Lung (tissue), 12 donors: ENCODE data around the gene CLDN6. TPM values are rescaled to one million over a fixed set of nuclear protein-coding genes. Genes with fewer than 3 reads are reported as not detected.

ENCODE experiments used
- ATAC-seq: fragments of 200-7000 bp; cut with Tn5 transposase; one replicate; pipeline ENCODE4 v1.9.1; 2020; ENCODE audit warnings: moderate number of reproducible peaks; ENCODE audit not compliant: insufficient read depth, low FRiP score
- DNase-seq, 3 donors: peaks; one replicate each; pipeline ENCODE4 v3.0.0-alpha.2; 2013 to 2017
- H3K27ac ChIP-seq, 2 donors: one replicate each; pipeline ENCODE4 v1.5.1; 2013; ENCODE audit warnings: mild to moderate bottlenecking in 2 of 2, moderate library complexity in 2 of 2, control low read depth in 1 of 2, inconsistent platforms in 1 of 2, low read depth in 1 of 2, low read length in 1 of 2
- H3K27me3 ChIP-seq, 3 donors: one replicate each; pipeline ENCODE4 v1.5.1; 2013; ENCODE audit warnings: low read length in 2 of 3; ENCODE audit not compliant: control insufficient read depth in 3 of 3, insufficient read depth in 3 of 3
- H3K36me3 ChIP-seq, 4 donors: one replicate each; pipeline ENCODE4 v1.5.1; 2013; ENCODE audit warnings: low read length in 4 of 4, mild to moderate bottlenecking in 1 of 4, moderate library complexity in 1 of 4; ENCODE audit not compliant: control insufficient read depth in 4 of 4, insufficient read depth in 4 of 4
- H3K4me1 ChIP-seq, 5 donors: one replicate each; pipeline ENCODE4 v1.5.1; 2013; ENCODE audit warnings: low read length in 5 of 5, mild to moderate bottlenecking in 2 of 5, moderate library complexity in 1 of 5; ENCODE audit not compliant: control insufficient read depth in 5 of 5, insufficient read depth in 5 of 5
- H3K4me3 ChIP-seq: one replicate; pipeline ENCODE4 v1.5.1; 2013; ENCODE audit warnings: mild to moderate bottlenecking, control low read depth, moderate library complexity
- H3K9ac ChIP-seq, 2 donors: one replicate each; pipeline ENCODE4 v1.5.1; 2013; ENCODE audit warnings: low read length in 2 of 2, control low read depth in 1 of 2; ENCODE audit not compliant: insufficient read depth in 1 of 2
- H3K9me3 ChIP-seq, 4 donors: one replicate each; pipeline ENCODE4 v1.5.1; 2013; ENCODE audit warnings: low read length in 3 of 4, mild to moderate bottlenecking in 1 of 4, moderate library complexity in 1 of 4; ENCODE audit not compliant: control insufficient read depth in 4 of 4, insufficient read depth in 3 of 4
- CTCF ChIP-seq: IDR thresholded peaks from 2 replicates; pipeline ENCODE4 v1.5.1; 2012; ENCODE audit warnings: mild to moderate bottlenecking; ENCODE audit errors: control extremely low read depth, extremely low read depth
- WGBS, 2 donors: extraction: QIAGEN DNeasy Blood & Tissue Kit; methylation state at CpG; one replicate each; pipeline ENCODE4 v1.1.7; 2013; 5-methylcytosine and 5-hydroxymethylcytosine counted together
- polyA plus RNA-seq, 2 donors: library from polyadenylated mRNA; stranded (reverse); fragments of 200-250 nt; gene quantifications; one replicate each; pipeline ENCODE4 v1.2.1, GENCODE V29; 2013
- total RNA-seq, 2 donors: library from RNA; depleted of rRNA in 1 of 2; stranded (reverse); fragments of >200 nt in 1 of 2; gene quantifications; one replicate each; pipeline ENCODE4 v1.2.1, GENCODE V29; 2014 to 2021
- donor health status: control.
- donor health status: control.
- donor health status: Bipolar disorder and iron deficiency.
- donor health status: healthy.
- donor health status: DM: yes; HTN: yes; CAD: no.

CLDN6 gene
- total and polyA plus RNA-seq, 4 donors = 0.10 to 7.1 (median 0.92) TPM; not detected in 1

GRCh38 chr16:2968368-2968737 lies 49.6 kb downstream of the CLDN6 start:
- Histone ChIP-seq H3K27ac (no peak overlapping the region), H3K36me3 (no peaks in the 10 kb centered on the region), H3K27me3 (peaks cover 4 to 35% (median 22%) of the 10 kb centered on the region in 3 donors), H3K4me3 (no peak overlapping the region), H3K4me1 (peaks cover 0 to 45% (median 8%) of the 10 kb centered on the region in 5 donors), H3K9ac (no peak overlapping the region), H3K9me3 (no peaks in the 10 kb centered on the region)
- no peak for TF ChIP-seq CTCF
- ATAC-seq = no peak
- no peak for DNase-seq
- 16 to 19% methylated on average over 18 of the region's 18 CpGs for WGBS, 2 donors

GRCh38 chr16:2967721-2968161 lies 50.2 kb downstream of the CLDN6 start:
- Histone ChIP-seq H3K4me3 (no peak overlapping the region), H3K27me3 (peaks cover 4 to 39% (median 23%) of the 10 kb centered on the region in 3 donors), H3K9ac (no peak overlapping the region), H3K4me1 (peaks cover 0 to 40% (median 8%) of the 10 kb centered on the region in 5 donors), H3K9me3 (no peaks in the 10 kb centered on the region), H3K27ac (no peak overlapping the region), H3K36me3 (no peaks in the 10 kb centered on the region)
- DNase-seq (peak in 1 of 3 donors; percentile 9), ATAC-seq (no peak)
- no peak for TF ChIP-seq CTCF
- WGBS, 2 donors = 55% methylated on average over 33 of the region's 33 CpGs

- ATAC-seq = no peak
- no peaks in the 10 kb centered on the region for H3K9me3 ChIP-seq
- no peak overlapping the region for H3K27ac ChIP-seq
- H3K4me1 ChIP-seq = peaks cover 0 to 40% (median 8%) of the 10 kb centered on the region in 5 donors
- no peak for TF ChIP-seq CTCF
- no peak overlapping the region for H3K4me3 ChIP-seq
- 10 to 11% methylated on average over 37 to 51 of the region's 51 CpGs for WGBS, 2 donors
- H3K27me3 ChIP-seq = peaks cover 4 to 44% (median 27%) of the 10 kb centered on the region in 3 donors
- no peak overlapping the region for H3K9ac ChIP-seq
- no peaks in the 10 kb centered on the region for H3K36me3 ChIP-seq
- peak in 1 of 3 donors; percentile 10 for DNase-seq
These were observed 50.8 kb downstream of the CLDN6 start for GRCh38 chr16:2967211-2967631.

DNA sequence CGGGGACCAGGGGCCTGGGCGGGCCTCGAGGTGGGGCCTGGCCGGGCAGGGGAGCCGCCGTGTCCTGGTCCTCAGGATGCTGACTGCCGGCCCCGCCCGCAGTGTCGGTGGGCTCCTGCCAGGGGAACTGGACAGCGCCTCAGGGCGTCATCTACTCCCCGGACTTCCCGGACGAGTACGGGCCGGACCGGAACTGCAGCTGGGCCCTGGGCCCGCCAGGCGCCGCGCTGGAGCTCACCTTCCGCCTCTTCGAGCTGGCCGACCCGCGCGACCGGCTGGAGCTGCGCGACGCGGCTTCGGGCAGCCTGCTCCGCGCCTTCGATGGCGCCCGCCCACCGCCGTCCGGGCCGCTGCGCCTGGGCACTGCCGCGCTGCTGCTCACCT lies 51.2 kb downstream of the CLDN6 start:
- DNase-seq (peak in 1 of 3 donors; percentile 16), ATAC-seq (no peak)
- no peaks in the 10 kb centered on the region for H3K36me3 ChIP-seq
- no peak overlapping the region for H3K27ac ChIP-seq
- TF ChIP-seq CTCF = peak; percentile 0
- 2 to 3% methylated on average over 31 to 46 of the region's 46 CpGs for WGBS, 2 donors
- H3K9me3 ChIP-seq = no peaks in the 10 kb centered on the region
- H3K9ac ChIP-seq = no peak overlapping the region
- H3K27me3 ChIP-seq = peaks cover 7 to 49% (median 31%) of the 10 kb centered on the region in 3 donors
- peaks cover 0 to 40% (median 8%) of the 10 kb centered on the region in 5 donors for H3K4me1 ChIP-seq
- no peak overlapping the region for H3K4me3 ChIP-seq
